ENCODE measurements around the gene ATP2C2.

ATP2C2 gene

GRCh38 chr16:84503751-84504395 lies 135.5 kb downstream of the ATP2C2 start:
- TF ChIP-seq ZFX (IDR thresholded peaks at IDR 0.05) (no peak), CTCF (conservative IDR thresholded peaks at IDR 0.05) (no peak)
- H3K27ac ChIP-seq, result peak overlapping the region; percentile 90

- H3K27ac ChIP-seq, result peak within 1 kb of the TSS; percentile 90
- TF ChIP-seq CTCF (conservative IDR thresholded peaks at IDR 0.05) (no peak), ZFX (IDR thresholded peaks at IDR 0.05) (peak; percentile 75; the same call in 1 of the 2 replicates)
Measured at GRCh38 chr16:84504420-84505248, 136.3 kb downstream of the ATP2C2 start, which contains the start of gene MEAK7. TSS of gene MEAK7 (minus strand) at chr16:84504659. CDS start at chr16:84498086, 6,573 bp downstream.

GRCh38 chr16:84505249-84506187 lies 137.2 kb downstream of the ATP2C2 start:
- TF ChIP-seq ZFX (IDR thresholded peaks at IDR 0.05) (no peak), CTCF (conservative IDR thresholded peaks at IDR 0.05) (no peak)
- peak overlapping the region; percentile 90 for H3K27ac ChIP-seq

- H3K27ac ChIP-seq, result no peak overlapping the region
- TF ChIP-seq CTCF (conservative IDR thresholded peaks at IDR 0.05), result no peak
- TF ChIP-seq ZFX (IDR thresholded peaks at IDR 0.05), result no peak
Measured at GRCh38 chr16:84507011-84507982, 139.0 kb downstream of the ATP2C2 start.

- no peak overlapping the region for H3K27ac ChIP-seq
- no peak for TF ChIP-seq ZFX (IDR thresholded peaks at IDR 0.05)
- no peak for TF ChIP-seq CTCF (conservative IDR thresholded peaks at IDR 0.05)
Measured at GRCh38 chr16:84508502-84508901, 140.2 kb downstream of the ATP2C2 start.

Measured in C4-2B (cell line).